DOHH2 (cell line): ENCODE data around the gene ARHGEF7.

Source experiments
- CTCF ChIP-seq: fragments of 200-600 bp; sonication (generic); IDR thresholded peaks from one replicate; pipeline ENCODE4 v1.5.1; 2014; ENCODE audit warnings: antibody characterized with exemption, mild to moderate bottlenecking, low read depth, low read length; ENCODE audit not compliant: poor library complexity, severe bottlenecking
- EZH2phosphoT487 ChIP-seq: fragments of 200-600 bp; sonication (generic); IDR thresholded peaks from 2 replicates; pipeline ENCODE4 v1.6.1; 2017; ENCODE audit warnings: borderline replicate concordance, mild to moderate bottlenecking, antibody characterized with exemption, low read length, moderate library complexity, mixed read lengths

GRCh38 chr13:111210091-111210490, 95.0 kb downstream of the ARHGEF7 start:
- TF ChIP-seq CTCF (no peak), EZH2phosphoT487 (no peak)
